MM.1S (cell line): ENCODE data around the gene FANCC.

Experiments
- DNase-seq: peaks from one replicate; pipeline ENCODE4 v3.0.0-alpha.2; 2015
- H2AFZ ChIP-seq: fragments of 300-600 bp; sonication (generic); 2 replicates; pipeline ENCODE4 v1.6.0; 2016; ENCODE audit warnings: antibody characterized with exemption, low read length
- H3F3A ChIP-seq: fragments of 300-600 bp; sonication (generic); 2 replicates; pipeline ENCODE4 v1.6.1; 2016; ENCODE audit warnings: mild to moderate bottlenecking, antibody characterized with exemption, low read length, moderate library complexity, mixed read lengths; ENCODE audit not compliant: insufficient read depth
- H3K27ac ChIP-seq: fragments of 300-600 bp; sonication (generic); 2 replicates; pipeline ENCODE4 v1.5.1; 2016; ENCODE audit warnings: mild to moderate bottlenecking, low read length
- H3K27me3 ChIP-seq: fragments of 300-600 bp; sonication (generic); replicated peaks from 2 replicates; pipeline ENCODE4 v1.6.0; 2016; ENCODE audit warnings: low read length; ENCODE audit not compliant: insufficient read depth
- H3K36me3 ChIP-seq: fragments of 300-600 bp; sonication (generic); replicated peaks from 2 replicates; pipeline ENCODE4 v1.6.1; 2016; ENCODE audit warnings: mild to moderate bottlenecking, low read length, mixed read lengths; ENCODE audit not compliant: insufficient read depth
- H3K4me1 ChIP-seq: fragments of 300-600 bp; sonication (generic); 2 replicates; pipeline ENCODE4 v1.6.1; 2016; ENCODE audit warnings: low read length, mixed read lengths
- H3K4me2 ChIP-seq: fragments of 300-600 bp; sonication (generic); 2 replicates; pipeline ENCODE4 v1.6.0; 2016; ENCODE audit warnings: low read depth, low read length
- H3K4me3 ChIP-seq: fragments of 300-600 bp; sonication (generic); 2 replicates; pipeline ENCODE4 v1.5.1; 2016; ENCODE audit warnings: low read length, mixed read lengths
- H3K79me2 ChIP-seq: fragments of 300-600 bp; sonication (generic); 2 replicates; pipeline ENCODE4 v1.6.1; 2016; ENCODE audit warnings: mixed run types, low read length, mixed read lengths
- H3K9ac ChIP-seq: fragments of 300-600 bp; sonication (generic); 2 replicates; pipeline ENCODE4 v1.6.1; 2016; ENCODE audit warnings: low read length, mixed read lengths
- H3K9me2 ChIP-seq: fragments of 300-600 bp; sonication (generic); replicated peaks from 2 replicates; pipeline ENCODE4 v1.6.1; 2016; ENCODE audit warnings: mild to moderate bottlenecking, low read length, mixed read lengths; ENCODE audit not compliant: insufficient read depth
- H3K9me3 ChIP-seq: fragments of 300-600 bp; sonication (generic); replicated peaks from 2 replicates; pipeline ENCODE4 v1.6.1; 2016; ENCODE audit warnings: mild to moderate bottlenecking, low read length, mixed read lengths; ENCODE audit not compliant: insufficient read depth
- H4K20me1 ChIP-seq: fragments of 300-600 bp; sonication (generic); 2 replicates; pipeline ENCODE4 v1.6.1; 2016; ENCODE audit warnings: mild to moderate bottlenecking, low read length, moderate library complexity, mixed read lengths; ENCODE audit not compliant: insufficient read depth
- CTCF ChIP-seq: fragments of 300-600 bp; sonication (generic); IDR thresholded peaks from 2 replicates; pipeline ENCODE4 v1.5.1; 2016; ENCODE audit warnings: antibody characterized with exemption, low read length, mixed read lengths
- EZH2 ChIP-seq: fragments of 300-600 bp; sonication (generic); optimal IDR thresholded peaks from 2 replicates; pipeline ENCODE3; 2017; ENCODE audit warnings: low read depth, mild to moderate bottlenecking, antibody characterized with exemption, low read length, mixed read lengths
- EZH2phosphoT487 ChIP-seq: fragments of 300-600 bp; sonication (generic); IDR thresholded peaks from 2 replicates; pipeline ENCODE4 v1.6.1; 2018; ENCODE audit warnings: antibody characterized with exemption, low read length

Gene FANCC

GRCh38 chr9:95087659-95088242 lies 229.8 kb downstream of the FANCC start:
- no peak overlapping the region for H3K27ac ChIP-seq
- no peaks in the 10 kb centered on the region for H3K79me2 ChIP-seq
- no peaks in the 10 kb centered on the region for H3K9me2 ChIP-seq
- H3K27me3 ChIP-seq = no peaks in the 10 kb centered on the region
- H3K4me3 ChIP-seq = no peak overlapping the region
- H3K36me3 ChIP-seq = no peaks in the 10 kb centered on the region
- H3K4me1 ChIP-seq = no peaks in the 10 kb centered on the region
- no peak for TF ChIP-seq EZH2
- TF ChIP-seq EZH2phosphoT487 = no peak
- TF ChIP-seq CTCF = no peak
- no peaks in the 10 kb centered on the region for H4K20me1 ChIP-seq
- DNase-seq = no peak
- H3K9ac ChIP-seq = no peak overlapping the region
- no peaks in the 10 kb centered on the region for H3K9me3 ChIP-seq
- no peak overlapping the region for H2AFZ ChIP-seq
- no peak overlapping the region for H3K4me2 ChIP-seq
- H3F3A ChIP-seq = no peaks in the 10 kb centered on the region

- no peaks in the 10 kb centered on the region for H3K79me2 ChIP-seq
- H3K4me1 ChIP-seq = no peaks in the 10 kb centered on the region
- no peaks in the 10 kb centered on the region for H4K20me1 ChIP-seq
- no peak overlapping the region for H3K4me3 ChIP-seq
- no peak overlapping the region for H3K27ac ChIP-seq
- no peaks in the 10 kb centered on the region for H3K9me3 ChIP-seq
- no peaks in the 10 kb centered on the region; the same call in 1 of the 2 replicates for H3K36me3 ChIP-seq
- H3K4me2 ChIP-seq = no peak overlapping the region
- no peaks in the 10 kb centered on the region for H3K9me2 ChIP-seq
- TF ChIP-seq EZH2 (no peak), EZH2phosphoT487 (no peak), CTCF (no peak)
- H3F3A ChIP-seq = no peaks in the 10 kb centered on the region
- DNase-seq = no peak
- H2AFZ ChIP-seq = no peak overlapping the region
- H3K27me3 ChIP-seq = no peaks in the 10 kb centered on the region
- H3K9ac ChIP-seq = no peak overlapping the region
Observed at GRCh38 chr9:95086564-95086955, 230.9 kb downstream of the FANCC start.

GRCh38 chr9:95085861-95086563 lies 231.5 kb downstream of the FANCC start:
- Histone ChIP-seq H3K79me2 (no peaks in the 10 kb centered on the region), H4K20me1 (no peaks in the 10 kb centered on the region), H3K4me2 (no peak overlapping the region), H3K9me2 (no peaks in the 10 kb centered on the region), H3K9ac (no peak overlapping the region), H3K27ac (no peak overlapping the region), H3K27me3 (no peaks in the 10 kb centered on the region), H3K4me3 (no peak overlapping the region), H3K4me1 (no peaks in the 10 kb centered on the region), H3F3A (no peaks in the 10 kb centered on the region), H3K9me3 (no peaks in the 10 kb centered on the region), H3K36me3 (no peaks in the 10 kb centered on the region; the same call in 1 of the 2 replicates), H2AFZ (no peak overlapping the region)
- no peak for DNase-seq
- TF ChIP-seq CTCF (no peak), EZH2phosphoT487 (no peak)
